ENCODE measurements around the gene MEIS2. TPM values are rescaled to one million over a fixed set of nuclear protein-coding genes. Genes with fewer than 3 reads are reported as not detected.

MEIS2 gene
- total RNA-seq, 1 donor from 2014 or later: 35.6 TPM

- no peak overlapping the region for H3K27ac ChIP-seq (ENCODE audit: low read depth, low read length)
- no peak overlapping the region for H3K9ac ChIP-seq (ENCODE audit: low read length)
- H3K4me2 ChIP-seq (ENCODE audit: low read length): no peak overlapping the region
- Mint-ChIP-seq H3K27ac (ENCODE audit: unreplicated experiment) (no peak overlapping the region), H3K27me3 (ENCODE audit: low read depth, unreplicated experiment) (no peaks in the 10 kb centered on the region), H3K4me1 (ENCODE audit: low read depth, unreplicated experiment) (peaks cover 7% of the 10 kb centered on the region), H3K9me3 (ENCODE audit: unreplicated experiment) (no peaks in the 10 kb centered on the region), H3K36me3 (ENCODE audit: low read depth, unreplicated experiment) (peaks cover 6% of the 10 kb centered on the region), H3K4me3 (ENCODE audit: unreplicated experiment) (no peak overlapping the region)
- TF ChIP-seq EZH2 (IDR thresholded peaks at IDR 0.05; ENCODE audit: insufficient read depth, low read length): no peak
- no peak for TF ChIP-seq CTCF (IDR thresholded peaks at IDR 0.05; ENCODE audit: insufficient read depth, low read depth, low read length)
- H3K9me3 ChIP-seq (ENCODE audit: insufficient read depth, low read depth, low read length): no peaks in the 10 kb centered on the region
- H3K4me1 ChIP-seq (ENCODE audit: insufficient read depth, low read length): peaks cover 26% of the 10 kb centered on the region
- no peak overlapping the region for H3K4me3 ChIP-seq (ENCODE audit: insufficient read depth, low read depth, low read length)
- peaks cover 52% of the 10 kb centered on the region for H3K79me2 ChIP-seq (ENCODE audit: insufficient read depth, low read length)
- peaks cover 18% of the 10 kb centered on the region for H4K20me1 ChIP-seq (ENCODE audit: insufficient read depth, low read length)
- no peak for FAIRE-seq
- no peaks in the 10 kb centered on the region for H3K27me3 ChIP-seq (ENCODE audit: insufficient read depth, low read length)
- H2AFZ ChIP-seq (ENCODE audit: low read depth, low read length): no peak overlapping the region
- no peak for DNase-seq (ENCODE audit: low read depth)
- H3K36me3 ChIP-seq (ENCODE audit: insufficient read depth, low read length): peaks cover 14% of the 10 kb centered on the region
These were observed 24.6 kb downstream of the MEIS2 start for GRCh38 chr15:37075777-37076176.

GRCh38 chr15:37072181-37072580 is 28.2 kb downstream of the MEIS2 start:
- Histone ChIP-seq H3K79me2 (ENCODE audit: insufficient read depth, low read length) (peaks cover 34% of the 10 kb centered on the region), H3K9me3 (ENCODE audit: insufficient read depth, low read depth, low read length) (no peaks in the 10 kb centered on the region), H3K36me3 (ENCODE audit: insufficient read depth, low read length) (peaks cover 13% of the 10 kb centered on the region), H3K27ac (ENCODE audit: low read depth, low read length) (no peak overlapping the region), H3K9ac (ENCODE audit: low read length) (no peak overlapping the region), H3K4me1 (ENCODE audit: insufficient read depth, low read length) (peaks cover 8% of the 10 kb centered on the region), H3K4me3 (ENCODE audit: insufficient read depth, low read depth, low read length) (no peak overlapping the region), H3K4me2 (ENCODE audit: low read length) (no peak overlapping the region), H4K20me1 (ENCODE audit: insufficient read depth, low read length) (peaks cover 31% of the 10 kb centered on the region), H2AFZ (ENCODE audit: low read depth, low read length) (no peak overlapping the region), H3K27me3 (ENCODE audit: insufficient read depth, low read length) (no peaks in the 10 kb centered on the region)
- H3K4me3 Mint-ChIP-seq (ENCODE audit: unreplicated experiment): no peak overlapping the region
- peaks cover 7% of the 10 kb centered on the region for H3K4me1 Mint-ChIP-seq (ENCODE audit: low read depth, unreplicated experiment)
- no peaks in the 10 kb centered on the region for H3K27me3 Mint-ChIP-seq (ENCODE audit: low read depth, unreplicated experiment)
- no peak overlapping the region for H3K27ac Mint-ChIP-seq (ENCODE audit: unreplicated experiment)
- FAIRE-seq (no peak), DNase-seq (ENCODE audit: low read depth) (peak; percentile 58)
- peaks cover 11% of the 10 kb centered on the region for H3K36me3 Mint-ChIP-seq (ENCODE audit: low read depth, unreplicated experiment)
- H3K9me3 Mint-ChIP-seq (ENCODE audit: unreplicated experiment): no peaks in the 10 kb centered on the region
- TF ChIP-seq CTCF (IDR thresholded peaks at IDR 0.05; ENCODE audit: insufficient read depth, low read depth, low read length) (no peak), EZH2 (IDR thresholded peaks at IDR 0.05; ENCODE audit: insufficient read depth, low read length) (no peak)

- Histone ChIP-seq H3K79me2 (ENCODE audit: insufficient read depth, low read length) (peaks cover 28% of the 10 kb centered on the region), H3K4me3 (ENCODE audit: insufficient read depth, low read depth, low read length) (no peak overlapping the region), H3K4me1 (ENCODE audit: insufficient read depth, low read length) (peaks cover under 1% of the 10 kb centered on the region), H3K9me3 (ENCODE audit: insufficient read depth, low read depth, low read length) (no peaks in the 10 kb centered on the region), H3K27me3 (ENCODE audit: insufficient read depth, low read length) (no peaks in the 10 kb centered on the region), H3K27ac (ENCODE audit: low read depth, low read length) (no peak overlapping the region), H3K4me2 (ENCODE audit: low read length) (no peak overlapping the region), H3K9ac (ENCODE audit: low read length) (no peak overlapping the region), H3K36me3 (ENCODE audit: insufficient read depth, low read length) (peaks cover 11% of the 10 kb centered on the region), H4K20me1 (ENCODE audit: insufficient read depth, low read length) (peaks cover 25% of the 10 kb centered on the region), H2AFZ (ENCODE audit: low read depth, low read length) (no peak overlapping the region)
- Mint-ChIP-seq H3K4me3 (ENCODE audit: unreplicated experiment) (no peak overlapping the region), H3K36me3 (ENCODE audit: low read depth, unreplicated experiment) (peaks cover 18% of the 10 kb centered on the region), H3K27me3 (ENCODE audit: low read depth, unreplicated experiment) (no peaks in the 10 kb centered on the region), H3K9me3 (ENCODE audit: unreplicated experiment) (no peaks in the 10 kb centered on the region), H3K27ac (ENCODE audit: unreplicated experiment) (no peak overlapping the region), H3K4me1 (ENCODE audit: low read depth, unreplicated experiment) (peaks cover 7% of the 10 kb centered on the region)
- FAIRE-seq (no peak), DNase-seq (ENCODE audit: low read depth) (no peak)
- TF ChIP-seq EZH2 (IDR thresholded peaks at IDR 0.05; ENCODE audit: insufficient read depth, low read length): no peak
- TF ChIP-seq CTCF (IDR thresholded peaks at IDR 0.05; ENCODE audit: insufficient read depth, low read depth, low read length): no peak
These were observed 29.2 kb downstream of the MEIS2 start for GRCh38 chr15:37071134-37071533.

Data from astrocyte (in vitro differentiated cells and primary cell).